ENCODE results near the gene PAPOLA.
"Not testable (repeated sequence)": the region's sequence is repeated elsewhere in the genome, so short reads cannot be mapped to it uniquely, and the experiment has no call there.

PAPOLA gene

DNA sequence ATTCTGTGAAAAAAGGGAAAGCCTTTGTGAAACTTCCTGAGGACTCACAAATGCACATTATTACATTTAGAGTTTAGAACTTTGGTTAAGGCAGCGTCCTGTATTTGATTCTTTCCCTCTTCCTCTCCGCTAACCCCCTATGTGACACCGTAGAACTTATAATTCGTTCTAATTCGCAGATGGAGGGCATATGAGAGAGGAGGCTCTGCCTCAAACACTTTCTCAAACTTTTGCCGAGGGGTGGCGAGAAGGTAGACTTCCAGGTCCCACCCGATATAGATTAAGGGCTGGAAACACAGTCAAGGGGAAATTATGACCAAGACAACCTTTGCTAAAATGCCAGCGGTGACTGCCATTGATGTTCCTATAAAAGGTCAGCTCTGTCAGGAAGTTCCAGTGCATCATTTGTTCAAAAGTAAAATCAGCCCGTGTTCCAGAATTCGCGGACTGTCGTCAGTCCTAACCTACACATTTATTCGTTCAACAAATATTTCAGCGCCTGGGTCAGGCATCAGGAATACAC, 904 bp upstream of the PAPOLA start:
- Histone ChIP-seq H3K4me3 (ENCODE audit: low read depth in 1 of 5, low read length in 5 of 5) (peak overlapping the region; percentile 83 to 98 (median 91)), H3K9ac (ENCODE audit: low read length in 5 of 5) (peak overlapping the region; percentile 89 to 99 (median 98)), H3K27me3 (ENCODE audit: control insufficient read depth in 5 of 5, insufficient read depth in 4 of 5, low read length in 5 of 5) (no peaks in the 10 kb centered on the region), H3K4me1 (ENCODE audit: control insufficient read depth in 5 of 5, insufficient read depth in 5 of 5, low read length in 5 of 5) (peaks cover 1 to 43% (median 36%) of the 10 kb centered on the region in 5 donors), H3K27ac (ENCODE audit: low read depth, low read length) (peak overlapping the region; percentile 98), H3K9me3 (ENCODE audit: control insufficient read depth in 5 of 5, low read length in 5 of 5) (no peaks in the 10 kb centered on the region), H3K36me3 (ENCODE audit: control insufficient read depth in 5 of 5, insufficient read depth in 5 of 5, low read length in 5 of 5) (no peaks in the 10 kb centered on the region)

DNA sequence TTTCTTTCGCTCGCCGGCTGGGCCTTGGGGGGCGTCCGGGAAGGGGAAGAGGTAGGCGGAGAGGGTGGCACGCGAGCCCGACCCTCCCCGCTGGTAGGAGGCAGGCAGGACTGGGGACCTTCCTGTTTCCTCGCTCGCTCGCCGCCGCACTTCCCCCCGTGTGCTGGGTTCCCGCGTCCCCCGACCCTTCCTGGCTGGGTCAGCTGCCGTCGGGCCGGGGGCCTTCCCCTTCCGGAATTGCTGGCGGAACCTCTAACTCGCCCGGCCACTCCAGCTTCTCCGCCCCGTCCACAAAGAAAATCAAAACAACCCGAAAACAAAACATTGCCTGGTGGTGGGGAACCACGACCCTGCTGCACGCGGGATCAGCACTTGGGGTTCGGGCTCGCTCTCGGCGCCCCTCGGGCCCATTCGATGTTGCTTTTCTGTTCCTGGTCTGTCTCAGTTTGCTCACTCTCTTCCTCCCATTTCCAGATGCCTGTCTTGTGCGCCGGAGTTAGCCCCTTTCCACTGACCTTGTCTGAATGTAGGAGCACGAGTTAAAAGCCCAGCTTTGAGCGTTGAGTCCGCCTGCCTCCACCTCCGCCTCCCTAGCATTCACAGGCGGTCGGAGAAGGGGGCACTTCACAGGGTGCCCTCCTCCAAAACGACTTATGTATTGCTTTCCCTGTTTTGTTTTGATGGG, 581 bp downstream of the PAPOLA start:
- Histone ChIP-seq H3K4me1 (ENCODE audit: control insufficient read depth in 5 of 5, insufficient read depth in 5 of 5, low read length in 5 of 5) (peaks cover 1 to 47% (median 39%) of the 10 kb centered on the region in 5 donors), H3K36me3 (ENCODE audit: control insufficient read depth in 5 of 5, insufficient read depth in 5 of 5, low read length in 5 of 5) (no peaks in the 10 kb centered on the region), H3K27ac (ENCODE audit: low read depth, low read length) (peak overlapping the region; percentile 98), H3K4me3 (ENCODE audit: low read depth in 1 of 5, low read length in 5 of 5) (peak overlapping the region; percentile 87 to 98 (median 94)), H3K9ac (ENCODE audit: low read length in 5 of 5) (peak overlapping the region; percentile 95 to 99 (median 98)), H3K9me3 (ENCODE audit: control insufficient read depth in 5 of 5, low read length in 5 of 5) (no peaks in the 10 kb centered on the region), H3K27me3 (ENCODE audit: control insufficient read depth in 5 of 5, insufficient read depth in 4 of 5, low read length in 5 of 5) (no peaks in the 10 kb centered on the region)

DNA sequence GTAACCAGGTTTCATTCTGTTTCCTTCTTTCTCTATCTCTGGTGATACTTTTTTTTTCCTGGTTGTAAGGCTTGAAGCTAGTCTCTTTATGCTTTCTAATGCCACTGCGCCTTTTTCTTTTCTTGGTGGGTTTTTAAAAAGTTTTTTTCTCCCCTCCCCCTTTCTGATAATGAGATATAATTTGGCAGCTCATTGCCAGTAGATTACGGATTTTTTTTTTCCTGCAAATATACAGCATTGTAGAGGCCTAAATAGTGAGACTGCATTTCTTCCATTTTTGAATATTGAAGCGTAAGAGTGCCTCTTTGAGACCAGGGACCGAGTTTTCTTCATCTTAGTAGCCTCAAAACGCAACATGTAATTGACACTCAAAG, 1.1 kb downstream of the PAPOLA start:
- H3K9ac ChIP-seq (ENCODE audit: low read length in 5 of 5), result peak overlapping the region; percentile 95 to 99 (median 98)
- peaks cover 1 to 47% (median 39%) of the 10 kb centered on the region in 5 donors for H3K4me1 ChIP-seq (ENCODE audit: control insufficient read depth in 5 of 5, insufficient read depth in 5 of 5, low read length in 5 of 5)
- H3K9me3 ChIP-seq (ENCODE audit: control insufficient read depth in 5 of 5, low read length in 5 of 5), result no peaks in the 10 kb centered on the region
- no peaks in the 10 kb centered on the region for H3K36me3 ChIP-seq (ENCODE audit: control insufficient read depth in 5 of 5, insufficient read depth in 5 of 5, low read length in 5 of 5)
- peak overlapping the region; percentile 87 to 98 (median 94) for H3K4me3 ChIP-seq (ENCODE audit: low read depth in 1 of 5, low read length in 5 of 5)
- no peaks in the 10 kb centered on the region for H3K27me3 ChIP-seq (ENCODE audit: control insufficient read depth in 5 of 5, insufficient read depth in 4 of 5, low read length in 5 of 5)
- H3K27ac ChIP-seq (ENCODE audit: low read depth, low read length), result peak overlapping the region; percentile 98

DNA sequence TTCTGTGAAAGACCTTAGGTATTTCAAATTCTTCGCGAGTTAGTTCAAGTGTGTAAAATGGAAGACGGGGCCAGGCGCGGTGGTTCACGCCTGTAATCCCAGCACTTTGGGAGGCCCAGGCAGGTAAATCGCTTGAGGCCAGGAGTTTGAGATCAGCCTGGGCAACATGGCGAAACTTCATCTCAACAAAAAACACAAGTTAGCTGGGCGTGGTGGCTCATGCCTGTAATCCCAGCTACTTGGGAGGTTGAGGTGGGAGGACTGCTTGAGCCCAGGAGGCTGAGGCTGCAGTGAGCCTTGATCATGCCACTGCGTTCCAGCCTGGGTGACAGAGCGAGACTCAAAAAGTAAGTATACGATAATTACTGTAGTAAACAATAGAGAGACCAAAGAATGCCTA, 2.2 kb downstream of the PAPOLA start:
- H3K9ac ChIP-seq (ENCODE audit: low read length in 5 of 5), result peak overlapping the region in 1 of 5 donors; percentile 98
- not testable (repeated sequence) for H3K27me3 ChIP-seq (ENCODE audit: control insufficient read depth in 5 of 5, insufficient read depth in 4 of 5, low read length in 5 of 5); H3K27ac ChIP-seq (ENCODE audit: low read depth, low read length); H3K36me3 ChIP-seq (ENCODE audit: control insufficient read depth in 5 of 5, insufficient read depth in 5 of 5, low read length in 5 of 5); H3K9me3 ChIP-seq (ENCODE audit: control insufficient read depth in 5 of 5, low read length in 5 of 5)
- H3K4me3 ChIP-seq (ENCODE audit: low read depth in 1 of 5, low read length in 5 of 5), result peak overlapping the region in 3 of 5 donors; percentile 2 to 6 (median 3)
- peaks cover 1 to 48% (median 46%) of the 10 kb centered on the region in 5 donors for H3K4me1 ChIP-seq (ENCODE audit: control insufficient read depth in 5 of 5, insufficient read depth in 5 of 5, low read length in 5 of 5)

DNA sequence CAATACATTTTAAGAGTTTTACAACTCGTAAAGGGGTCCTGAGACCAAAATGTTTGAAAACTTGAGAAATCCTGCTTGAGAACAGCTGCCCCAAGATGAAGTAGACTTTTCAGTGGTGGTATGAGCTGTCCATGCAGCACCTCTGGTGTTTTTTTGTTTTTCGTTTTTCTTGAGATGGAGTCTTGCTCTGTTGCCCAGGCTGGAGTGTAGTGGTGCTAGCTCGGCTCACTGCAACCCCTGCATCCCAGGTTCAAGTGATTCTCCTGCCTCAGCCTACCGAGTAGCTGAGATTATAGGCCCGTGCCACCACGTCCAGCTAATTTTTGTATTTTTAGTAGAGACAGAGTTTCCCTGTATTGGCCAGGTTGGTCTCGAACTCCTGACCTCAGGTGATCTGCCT, 5.5 kb downstream of the PAPOLA start:
- no peaks in the 10 kb centered on the region for H3K9me3 ChIP-seq (ENCODE audit: control insufficient read depth in 5 of 5, low read length in 5 of 5)
- no peaks in the 10 kb centered on the region for H3K27me3 ChIP-seq (ENCODE audit: control insufficient read depth in 5 of 5, insufficient read depth in 4 of 5, low read length in 5 of 5)
- peaks cover 0 to 51% (median 49%) of the 10 kb centered on the region in 5 donors for H3K4me1 ChIP-seq (ENCODE audit: control insufficient read depth in 5 of 5, insufficient read depth in 5 of 5, low read length in 5 of 5)

DNA sequence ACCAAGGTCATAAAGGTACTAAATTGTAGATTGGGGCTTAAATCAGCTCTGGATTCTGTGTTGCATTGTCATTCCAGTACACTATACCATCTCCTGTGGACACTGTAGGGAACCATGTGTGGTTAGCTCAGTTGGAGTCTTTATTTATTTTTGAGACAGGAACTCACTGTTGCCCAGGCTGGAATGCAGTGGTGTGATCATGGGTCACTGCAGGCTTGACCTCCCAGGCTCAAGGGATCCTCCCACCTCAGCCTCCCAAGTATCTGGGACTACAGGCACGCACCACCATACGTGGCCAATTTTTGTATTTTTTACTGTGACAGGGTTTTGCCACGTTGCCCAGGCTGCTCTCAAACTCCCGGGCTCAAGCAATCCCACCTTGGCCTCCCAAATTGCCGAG, 6.7 kb downstream of the PAPOLA start:
- H3K9me3 ChIP-seq (ENCODE audit: control insufficient read depth in 5 of 5, low read length in 5 of 5), result no peaks in the 10 kb centered on the region
- no peaks in the 10 kb centered on the region for H3K36me3 ChIP-seq (ENCODE audit: control insufficient read depth in 5 of 5, insufficient read depth in 5 of 5, low read length in 5 of 5)
- peaks cover 0 to 52% (median 47%) of the 10 kb centered on the region in 5 donors for H3K4me1 ChIP-seq (ENCODE audit: control insufficient read depth in 5 of 5, insufficient read depth in 5 of 5, low read length in 5 of 5)
- H3K4me3 ChIP-seq (ENCODE audit: low read depth in 1 of 5, low read length in 5 of 5), result no peak overlapping the region
- H3K27ac ChIP-seq (ENCODE audit: low read depth, low read length), result no peak overlapping the region
- H3K27me3 ChIP-seq (ENCODE audit: control insufficient read depth in 5 of 5, insufficient read depth in 4 of 5, low read length in 5 of 5), result no peaks in the 10 kb centered on the region
- H3K9ac ChIP-seq (ENCODE audit: low read length in 5 of 5), result no peak overlapping the region

More for the DNA sequence above, 5.5 kb downstream of the PAPOLA start:
- no peaks in the 10 kb centered on the region for H3K36me3 ChIP-seq (ENCODE audit: control insufficient read depth in 5 of 5, insufficient read depth in 5 of 5, low read length in 5 of 5)
- no peak overlapping the region for H3K27ac ChIP-seq (ENCODE audit: low read depth, low read length)
- H3K9ac ChIP-seq (ENCODE audit: low read length in 5 of 5), result peak overlapping the region in 1 of 5 donors; percentile 36
- no peak overlapping the region for H3K4me3 ChIP-seq (ENCODE audit: low read depth in 1 of 5, low read length in 5 of 5)

DNA sequence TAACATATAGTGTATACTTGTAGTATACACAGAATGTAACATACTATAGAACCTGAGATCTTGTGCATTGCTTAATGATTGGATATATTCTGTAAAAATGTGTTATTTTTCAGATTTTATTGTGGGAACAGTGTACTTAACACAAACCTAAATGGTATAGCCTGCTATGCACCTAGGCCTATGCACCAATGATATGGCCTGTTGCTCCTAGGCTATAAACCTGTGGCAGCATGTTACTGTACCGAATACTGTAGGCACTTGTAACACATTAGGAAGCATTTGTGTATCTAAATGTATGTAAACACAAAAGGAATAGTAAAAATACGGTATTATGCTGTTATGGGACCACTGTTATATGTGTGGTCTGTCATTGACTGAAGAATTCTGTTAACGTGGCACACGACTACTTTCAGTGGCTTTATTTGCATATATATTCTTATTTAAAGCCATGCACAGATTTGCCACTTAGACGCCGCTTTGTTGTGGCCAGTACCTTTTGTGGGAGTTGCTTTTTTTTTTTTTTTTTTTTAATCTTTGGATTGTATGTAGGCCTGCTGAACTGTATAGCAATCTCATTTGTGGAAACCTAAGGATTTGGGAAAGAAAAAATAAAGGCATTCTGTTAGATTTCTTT, 7.4 kb downstream of the PAPOLA start:
- H3K36me3 ChIP-seq (ENCODE audit: control insufficient read depth in 5 of 5, insufficient read depth in 5 of 5, low read length in 5 of 5), result no peaks in the 10 kb centered on the region
- no peak overlapping the region for H3K27ac ChIP-seq (ENCODE audit: low read depth, low read length)
- H3K4me3 ChIP-seq (ENCODE audit: low read depth in 1 of 5, low read length in 5 of 5), result no peak overlapping the region
- no peak overlapping the region for H3K9ac ChIP-seq (ENCODE audit: low read length in 5 of 5)
- H3K4me1 ChIP-seq (ENCODE audit: control insufficient read depth in 5 of 5, insufficient read depth in 5 of 5, low read length in 5 of 5), result peaks cover 0 to 47% (median 40%) of the 10 kb centered on the region in 5 donors
- no peaks in the 10 kb centered on the region for H3K9me3 ChIP-seq (ENCODE audit: control insufficient read depth in 5 of 5, low read length in 5 of 5)
- no peaks in the 10 kb centered on the region for H3K27me3 ChIP-seq (ENCODE audit: control insufficient read depth in 5 of 5, insufficient read depth in 4 of 5, low read length in 5 of 5)

DNA sequence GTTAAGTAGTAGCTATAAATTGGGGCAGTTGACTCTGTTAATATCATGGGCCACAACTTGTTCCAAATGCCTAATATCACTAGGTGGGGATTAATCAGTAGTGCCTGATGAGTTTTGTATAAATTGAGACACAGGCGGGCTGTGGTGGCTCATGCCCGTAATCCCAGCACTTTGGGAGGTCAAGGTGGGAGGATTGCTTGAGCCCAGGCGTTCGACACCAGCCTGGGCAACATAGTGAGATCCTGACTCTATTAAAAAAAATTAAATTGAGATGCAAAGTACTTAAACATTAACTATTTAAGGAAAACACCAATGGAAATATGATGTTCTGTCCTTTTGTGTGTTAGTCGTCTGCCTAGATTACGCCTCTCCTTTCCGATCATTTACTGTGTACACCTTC, 9.0 kb downstream of the PAPOLA start:
- H3K9ac ChIP-seq (ENCODE audit: low read length in 5 of 5), result no peak overlapping the region
- no peak overlapping the region for H3K4me3 ChIP-seq (ENCODE audit: low read depth in 1 of 5, low read length in 5 of 5)
- no peaks in the 10 kb centered on the region for H3K9me3 ChIP-seq (ENCODE audit: control insufficient read depth in 5 of 5, low read length in 5 of 5)
- H3K27ac ChIP-seq (ENCODE audit: low read depth, low read length), result no peak overlapping the region
- H3K27me3 ChIP-seq (ENCODE audit: control insufficient read depth in 5 of 5, insufficient read depth in 4 of 5, low read length in 5 of 5), result no peaks in the 10 kb centered on the region
- no peaks in the 10 kb centered on the region for H3K36me3 ChIP-seq (ENCODE audit: control insufficient read depth in 5 of 5, insufficient read depth in 5 of 5, low read length in 5 of 5)
- peaks cover 2 to 45% (median 34%) of the 10 kb centered on the region in 5 donors for H3K4me1 ChIP-seq (ENCODE audit: control insufficient read depth in 5 of 5, insufficient read depth in 5 of 5, low read length in 5 of 5)

DNA sequence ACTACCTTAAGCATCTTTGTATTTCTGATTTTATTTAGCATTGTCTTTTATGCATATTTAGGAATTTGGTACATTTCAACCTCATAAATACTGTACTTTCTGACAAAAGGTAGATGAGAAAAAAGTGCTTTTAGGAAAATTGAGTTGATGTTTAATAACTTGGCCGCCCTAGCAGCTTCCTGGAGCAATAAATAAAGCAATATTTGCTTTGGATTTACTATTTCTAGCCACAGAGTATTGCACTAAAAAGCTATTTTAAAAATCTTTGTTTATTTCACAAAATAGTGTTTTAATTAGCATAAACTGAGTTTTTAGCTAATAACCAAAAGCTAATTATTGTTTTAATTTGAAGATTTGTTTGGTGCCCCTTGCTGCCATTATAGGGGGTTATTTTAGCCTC, 9.5 kb downstream of the PAPOLA start:
- Histone ChIP-seq H3K27me3 (ENCODE audit: control insufficient read depth in 5 of 5, insufficient read depth in 4 of 5, low read length in 5 of 5) (no peaks in the 10 kb centered on the region), H3K27ac (ENCODE audit: low read depth, low read length) (no peak overlapping the region), H3K4me1 (ENCODE audit: control insufficient read depth in 5 of 5, insufficient read depth in 5 of 5, low read length in 5 of 5) (peaks cover 2 to 45% (median 31%) of the 10 kb centered on the region in 5 donors), H3K9me3 (ENCODE audit: control insufficient read depth in 5 of 5, low read length in 5 of 5) (no peaks in the 10 kb centered on the region), H3K4me3 (ENCODE audit: low read depth in 1 of 5, low read length in 5 of 5) (no peak overlapping the region), H3K36me3 (ENCODE audit: control insufficient read depth in 5 of 5, insufficient read depth in 5 of 5, low read length in 5 of 5) (no peaks in the 10 kb centered on the region), H3K9ac (ENCODE audit: low read length in 5 of 5) (no peak overlapping the region)

DNA sequence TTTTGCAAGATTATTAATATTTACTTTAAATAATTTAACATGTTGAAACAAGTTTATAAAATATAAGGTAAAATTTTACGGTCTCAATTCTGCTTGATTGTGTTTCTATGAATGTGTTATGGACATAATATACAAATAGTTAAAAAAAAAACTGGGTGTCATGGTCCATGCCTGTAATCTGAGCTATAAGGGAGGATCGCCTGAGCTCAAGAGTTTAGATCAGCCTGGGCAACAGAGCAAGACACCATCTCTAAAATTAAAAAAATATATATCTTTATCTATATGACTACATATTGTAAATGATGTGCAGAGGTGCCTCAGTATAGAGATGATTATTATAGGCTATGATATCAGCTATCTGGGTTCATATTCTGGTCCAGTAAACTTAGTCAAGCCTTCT, 9.9 kb downstream of the PAPOLA start:
- no peaks in the 10 kb centered on the region for H3K36me3 ChIP-seq (ENCODE audit: control insufficient read depth in 5 of 5, insufficient read depth in 5 of 5, low read length in 5 of 5)
- H3K9me3 ChIP-seq (ENCODE audit: control insufficient read depth in 5 of 5, low read length in 5 of 5), result no peaks in the 10 kb centered on the region
- H3K9ac ChIP-seq (ENCODE audit: low read length in 5 of 5), result no peak overlapping the region
- H3K4me3 ChIP-seq (ENCODE audit: low read depth in 1 of 5, low read length in 5 of 5), result no peak overlapping the region
- no peak overlapping the region for H3K27ac ChIP-seq (ENCODE audit: low read depth, low read length)
- peaks cover 2 to 45% (median 30%) of the 10 kb centered on the region in 5 donors for H3K4me1 ChIP-seq (ENCODE audit: control insufficient read depth in 5 of 5, insufficient read depth in 5 of 5, low read length in 5 of 5)
- no peaks in the 10 kb centered on the region for H3K27me3 ChIP-seq (ENCODE audit: control insufficient read depth in 5 of 5, insufficient read depth in 4 of 5, low read length in 5 of 5)
